Gastroesophageal sphincter (tissue), 3 donors: ENCODE results near the gene HMGB4.

ENCODE experiments used
- CTCF ChIP-seq, 4 experiments: fragments of 200-600 bp in 2 of 4; fragments of 450-650 bp in 2 of 4; sonication (generic) in 1 of 4; IDR thresholded peaks; one replicate each; pipeline ENCODE4 v1.5.1; 2017 to 2019; ENCODE audit warnings: antibody characterized with exemption in 4 of 4, mild to moderate bottlenecking in 2 of 4, moderate library complexity in 2 of 4
- POLR2A ChIP-seq, 2 donors: fragments of 450-650 bp; IDR thresholded peaks; one replicate each; pipeline ENCODE4 v1.6.1; 2017; ENCODE audit warnings: antibody characterized with exemption in 2 of 2, mild to moderate bottlenecking in 2 of 2, moderate library complexity in 1 of 2
- POLR2AphosphoS5 ChIP-seq: sonication (generic); formaldehyde crosslinking; IDR thresholded peaks from one replicate; pipeline ENCODE4 v1.6.1; 2017; ENCODE audit warnings: antibody characterized with exemption

- no peak for TF ChIP-seq CTCF (IDR thresholded peaks at IDR 0.05)
- no peak for TF ChIP-seq POLR2A (IDR thresholded peaks at IDR 0.05)
- TF ChIP-seq POLR2AphosphoS5, result no peak
Observed at GRCh38 chr1:33874636-33875035, 10.8 kb downstream of the HMGB4 start.
